NCI-H774 (cell line): ENCODE results near the gene PCSK6.
"Not testable (repeated sequence)": the region's sequence is repeated elsewhere in the genome, so short reads cannot be mapped to it uniquely, and the experiment has no call there.

ENCODE experiments used
- DNase-seq: peaks from one replicate; lab custom pipeline; 2025; lab: John Stamatoyannopoulos, UW

PCSK6 gene

DNA sequence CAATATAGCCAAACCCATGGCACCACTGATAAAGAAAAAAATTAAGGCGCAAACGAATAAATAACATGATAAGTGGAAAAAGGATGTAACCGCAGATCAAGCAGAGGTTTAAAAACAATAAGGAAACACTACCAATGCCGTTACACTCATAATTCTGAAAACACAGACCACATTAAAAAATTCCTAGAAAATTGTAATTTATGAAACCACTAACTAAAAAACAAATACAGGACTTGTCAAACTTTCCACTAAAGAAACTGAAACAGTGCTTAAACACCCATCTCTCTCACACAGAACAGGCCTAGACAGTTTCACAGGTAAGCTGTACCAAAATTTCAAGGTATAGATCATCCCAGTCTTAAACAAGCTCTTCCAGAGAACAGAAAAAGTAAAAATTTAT lies 28.4 kb downstream of the PCSK6 start:
- DNase-seq: no peak

DNA sequence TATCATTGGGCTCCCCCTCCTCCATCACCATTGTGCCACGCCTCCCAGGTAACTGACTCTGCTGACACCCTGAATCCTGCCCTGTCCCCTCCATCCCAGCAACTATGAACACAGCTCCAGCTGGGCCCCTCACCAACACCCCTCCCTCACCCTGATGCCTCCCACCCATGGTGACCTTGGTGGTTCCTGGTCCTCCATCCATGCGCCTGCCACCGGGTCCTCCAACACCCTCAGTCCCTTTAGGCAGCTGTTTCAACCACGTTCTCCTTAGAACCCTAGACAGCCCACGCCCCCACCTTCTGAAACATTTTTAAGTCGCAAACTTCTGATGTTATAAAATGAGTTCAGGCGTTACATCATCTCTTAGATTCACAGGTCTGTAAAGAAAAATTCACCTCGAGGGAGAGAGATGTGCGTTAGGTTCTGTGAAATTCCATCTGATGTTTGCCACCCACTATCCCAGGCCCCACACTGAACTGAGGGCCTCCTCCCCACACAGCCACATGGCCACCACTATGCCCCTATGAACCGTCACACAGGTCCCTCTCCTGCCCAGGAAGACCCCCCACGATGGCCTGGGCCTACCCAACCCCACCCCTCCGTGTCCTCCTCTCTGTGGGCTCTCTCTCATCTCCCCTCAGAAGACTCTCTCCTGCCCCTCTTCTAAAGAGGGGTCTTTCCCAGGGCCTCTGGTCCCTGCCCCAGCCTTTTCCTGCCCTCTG lies 29.8 kb downstream of the PCSK6 start:
- DNase-seq: no peak

DNA sequence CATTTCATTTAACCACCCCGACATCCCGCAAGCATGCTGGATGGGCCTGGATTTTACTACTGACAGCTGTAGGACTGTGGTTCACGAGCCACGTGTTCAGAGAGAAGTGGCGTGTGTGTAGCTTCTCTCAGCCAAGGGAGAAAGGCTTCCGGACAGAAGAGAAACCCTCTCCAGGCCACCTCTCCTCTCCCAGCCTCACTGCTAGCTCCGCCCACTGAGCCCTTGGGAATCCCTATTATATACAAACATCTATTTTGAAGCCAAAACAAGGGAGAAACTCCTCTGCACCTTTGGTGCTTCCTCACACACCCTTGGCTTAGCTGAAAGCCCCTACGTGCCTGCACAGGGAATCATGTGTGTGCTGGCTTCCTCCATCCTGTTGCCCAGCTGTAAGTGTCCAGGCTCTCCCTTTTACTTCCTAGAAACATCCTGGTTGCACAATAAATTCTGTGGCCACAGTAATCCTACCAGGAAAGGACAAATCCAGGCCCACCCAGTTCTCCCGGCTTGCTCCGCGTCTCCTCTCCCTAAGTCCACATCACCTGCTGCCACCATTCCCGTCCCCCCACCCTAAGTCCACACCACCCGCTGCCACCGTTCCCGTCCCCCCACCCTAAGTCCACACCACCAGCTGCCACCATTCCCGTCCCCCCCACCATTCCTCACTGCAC lies 30.5 kb downstream of the PCSK6 start:
- DNase-seq: no peak

DNA sequence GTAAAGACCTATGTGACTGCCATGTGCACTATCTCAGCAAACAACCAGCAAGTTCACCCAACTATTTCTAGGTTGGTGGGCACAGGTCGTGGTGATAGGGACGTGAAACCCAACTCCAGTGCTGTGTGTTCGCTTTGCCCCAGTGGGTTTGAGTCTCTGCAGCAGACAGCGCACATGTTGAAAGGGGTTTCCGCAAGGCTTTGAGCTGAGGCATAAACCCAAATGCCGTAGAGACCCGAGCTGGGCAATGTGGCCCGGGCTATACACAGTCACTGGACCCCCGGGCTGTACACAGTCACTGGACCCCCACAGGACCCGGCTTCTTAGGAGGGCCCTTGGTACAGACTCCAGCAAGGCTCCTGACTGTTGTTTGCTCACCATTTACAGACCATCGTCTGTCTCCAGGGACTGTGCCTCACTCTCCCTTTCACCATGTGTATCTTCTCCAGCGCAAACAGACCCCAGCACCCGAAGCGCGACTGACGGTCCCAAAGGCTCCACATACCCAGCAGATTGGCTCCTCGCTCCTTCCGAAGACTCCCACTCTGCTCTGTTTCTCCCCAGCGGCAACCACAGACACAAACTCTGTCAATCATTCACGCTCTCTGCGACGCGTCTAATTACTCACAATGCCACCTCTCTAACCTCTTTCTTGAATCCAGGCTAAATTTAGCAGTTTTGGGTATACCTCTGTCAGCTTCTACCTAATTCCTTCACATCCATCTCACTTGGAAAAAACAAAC lies 31.2 kb downstream of the PCSK6 start:
- DNase-seq: no peak

DNA sequence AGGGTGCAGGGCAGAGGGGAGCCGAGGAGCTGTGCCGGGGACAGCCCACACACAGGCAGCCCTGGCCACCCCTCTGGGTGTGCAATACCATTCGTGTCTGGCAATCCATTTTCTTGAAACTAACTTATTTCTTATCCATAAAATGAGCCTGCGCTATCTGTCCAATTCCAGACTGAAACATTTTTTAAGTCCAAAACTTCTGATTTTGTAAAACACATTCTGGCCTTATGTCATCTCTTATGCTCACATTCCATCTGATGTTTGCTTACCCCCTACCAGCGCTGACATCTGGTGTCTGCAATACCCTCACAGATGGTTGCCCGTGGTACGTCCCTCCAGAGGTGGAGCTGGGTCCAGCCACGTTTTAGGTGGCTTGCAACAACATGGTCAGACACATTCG lies 31.8 kb downstream of the PCSK6 start:
- DNase-seq: no peak

DNA sequence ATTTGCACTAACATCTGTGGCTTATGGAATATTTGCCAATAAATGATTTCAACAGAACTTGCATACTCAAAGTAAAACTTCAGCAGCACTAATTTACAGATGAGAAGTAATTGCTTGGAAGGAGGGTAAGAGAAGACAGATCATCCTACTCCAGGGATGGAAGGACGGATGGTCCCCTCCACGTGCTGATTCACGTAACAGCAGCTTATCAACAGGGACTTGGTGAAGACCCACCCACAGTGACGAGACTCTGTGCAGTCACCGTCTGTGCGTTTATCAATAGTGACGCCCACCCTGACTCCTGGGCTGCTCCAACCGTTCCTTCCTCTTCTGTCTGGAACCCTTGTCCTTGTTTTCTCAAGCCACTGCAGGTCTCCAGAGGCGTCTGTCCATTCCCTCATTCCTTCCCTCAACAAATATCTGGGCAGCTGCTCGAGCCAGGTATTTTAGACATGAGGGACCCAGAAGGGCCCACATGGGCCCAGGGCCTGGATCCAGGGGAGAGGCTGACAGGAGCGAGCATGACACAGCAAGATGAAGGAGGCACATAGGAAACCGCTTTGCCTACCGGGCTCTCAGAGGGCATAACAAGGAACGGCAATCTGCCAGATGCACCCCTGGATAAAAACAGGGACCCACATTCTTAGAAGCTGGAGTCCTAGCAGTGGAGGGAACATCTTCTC lies 33.3 kb downstream of the PCSK6 start:
- no peak for DNase-seq

DNA sequence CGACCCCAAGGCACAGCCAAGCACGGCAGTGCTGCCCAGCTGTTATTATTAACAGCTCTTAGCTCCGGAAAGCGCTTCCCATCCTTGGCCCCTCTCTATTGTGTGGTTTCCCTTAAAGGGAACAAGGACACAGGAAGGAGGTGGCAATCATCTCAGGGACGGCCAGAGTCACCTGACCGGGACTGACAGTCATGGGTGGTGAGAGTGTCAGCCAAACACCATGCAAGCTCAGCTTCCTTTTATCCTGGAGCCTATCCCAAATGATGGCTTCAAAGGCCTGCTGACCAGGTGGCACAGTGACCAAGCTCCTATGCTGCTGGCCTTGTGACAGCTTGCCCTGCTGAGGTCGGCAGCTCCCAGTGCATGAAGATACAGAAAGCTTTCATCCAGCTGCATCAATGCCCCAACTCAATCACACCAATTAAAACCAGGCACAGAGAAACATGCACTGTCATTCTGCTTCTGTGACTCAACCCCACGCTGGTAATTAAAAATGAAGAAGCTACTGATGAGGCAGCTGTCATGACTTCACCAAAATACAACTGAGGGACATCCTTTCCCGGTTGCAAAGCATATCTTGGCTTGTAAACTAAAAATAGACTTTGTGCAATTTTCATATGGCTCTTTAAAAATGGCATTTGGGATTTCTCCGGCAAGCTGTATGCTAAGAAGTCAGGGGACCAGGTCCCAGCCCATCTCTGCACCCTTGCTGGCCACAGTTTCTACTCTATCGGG lies 34.0 kb downstream of the PCSK6 start:
- no peak for DNase-seq

DNA sequence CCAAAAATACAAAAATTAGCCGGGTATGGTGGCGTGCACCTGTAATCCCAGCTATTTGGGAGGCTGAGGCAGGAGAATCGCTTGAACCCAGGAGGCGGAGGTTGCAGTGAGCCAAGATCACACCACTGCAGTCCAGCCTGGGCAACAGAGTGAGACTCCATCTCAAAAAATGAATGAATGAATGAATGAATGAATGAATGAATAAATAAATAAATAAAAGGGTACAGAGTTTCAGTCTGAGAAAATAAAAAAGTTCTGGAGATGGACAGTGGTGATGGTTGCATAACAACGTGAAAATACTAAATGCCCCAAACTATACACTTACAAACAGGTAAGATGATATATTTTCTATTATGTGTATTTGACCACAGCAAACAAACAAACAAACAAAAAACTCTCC lies 34.7 kb downstream of the PCSK6 start:
- DNase-seq: not testable (repeated sequence)

DNA sequence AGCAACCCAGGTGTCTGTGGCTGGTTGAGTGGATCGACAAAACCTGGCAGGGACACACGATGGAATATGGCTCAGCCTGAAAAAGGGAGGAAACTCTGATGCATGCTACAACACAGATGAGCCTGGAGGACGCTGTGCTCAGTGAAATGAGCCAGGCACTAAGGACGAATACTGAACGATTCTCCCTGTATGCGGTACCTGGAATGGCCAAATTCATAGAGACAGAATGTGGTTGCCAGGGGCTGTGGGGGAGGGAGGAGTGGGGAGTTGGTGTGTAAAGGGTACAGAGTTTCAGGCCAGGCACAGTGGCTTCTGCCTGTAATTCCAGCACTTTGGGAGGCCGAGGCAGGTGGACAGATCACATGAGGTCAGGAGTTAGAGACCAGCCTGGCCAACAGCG lies 35.1 kb downstream of the PCSK6 start:
- no peak for DNase-seq

DNA sequence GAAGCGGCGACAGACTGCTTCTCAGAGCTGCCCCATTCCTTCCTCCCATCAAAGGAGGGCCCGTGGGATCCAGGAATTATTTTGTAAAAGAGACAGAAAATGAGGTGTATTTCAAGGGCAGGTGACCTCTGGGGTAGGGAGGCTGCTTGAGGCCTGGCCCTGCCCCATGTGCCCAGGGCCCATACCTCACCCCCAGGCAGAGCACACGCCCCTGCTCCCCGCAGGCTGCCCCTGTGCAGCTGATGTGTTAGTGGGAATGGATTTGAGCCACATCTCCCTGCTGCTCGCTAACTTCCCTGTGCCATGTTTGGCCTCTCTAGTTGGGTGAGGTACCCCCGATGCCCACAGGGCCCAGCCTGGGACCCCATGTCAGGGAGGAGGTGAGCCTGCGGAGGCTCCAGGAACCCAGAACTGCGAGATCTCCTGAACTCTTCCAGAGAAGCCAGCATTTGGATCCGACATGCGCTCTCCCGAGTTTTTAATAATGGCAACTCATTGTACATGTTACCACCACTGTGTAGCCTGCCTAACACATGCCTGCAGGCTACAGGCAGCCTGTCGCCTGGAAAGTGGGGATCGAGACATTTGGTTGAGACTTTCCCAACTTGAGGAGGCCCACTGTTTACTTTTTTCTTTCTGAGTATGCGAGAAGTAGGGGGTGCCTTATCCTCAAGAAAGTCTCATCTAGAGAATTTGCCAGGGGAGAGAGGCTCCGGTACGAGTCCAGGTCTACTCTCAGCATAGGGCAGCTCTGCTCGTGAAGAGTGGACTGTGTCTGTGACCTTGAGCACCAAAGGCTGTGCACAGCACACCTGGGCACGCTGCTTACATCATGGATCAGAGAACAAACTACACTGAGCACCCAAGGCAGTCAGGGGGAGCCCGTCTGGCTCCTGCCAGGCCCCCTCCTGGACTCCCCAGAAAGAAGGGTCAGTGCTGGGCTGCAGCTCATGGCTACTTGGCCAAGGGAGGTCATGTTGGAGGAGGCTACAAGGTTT lies 36.1 kb downstream of the PCSK6 start:
- DNase-seq: no peak

DNA sequence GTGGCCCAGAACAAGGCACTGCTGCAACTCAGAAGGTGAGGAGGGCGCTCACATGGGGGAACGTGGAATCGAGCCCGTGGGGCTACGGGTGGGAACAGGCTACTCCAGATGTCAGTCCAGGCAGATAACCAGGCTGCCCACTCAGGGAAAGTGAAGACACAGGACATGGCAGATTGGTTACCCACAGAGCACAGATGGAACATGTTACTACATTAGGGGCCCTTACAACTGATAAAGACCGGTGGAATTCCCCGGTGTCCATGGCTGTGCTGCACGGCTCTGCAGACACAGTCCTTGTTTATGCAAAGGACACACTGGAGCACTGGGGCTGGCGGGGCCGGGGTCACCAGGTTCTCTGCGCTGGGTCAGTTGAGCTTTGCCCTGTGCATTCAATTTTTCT lies 36.9 kb downstream of the PCSK6 start:
- no peak for DNase-seq

DNA sequence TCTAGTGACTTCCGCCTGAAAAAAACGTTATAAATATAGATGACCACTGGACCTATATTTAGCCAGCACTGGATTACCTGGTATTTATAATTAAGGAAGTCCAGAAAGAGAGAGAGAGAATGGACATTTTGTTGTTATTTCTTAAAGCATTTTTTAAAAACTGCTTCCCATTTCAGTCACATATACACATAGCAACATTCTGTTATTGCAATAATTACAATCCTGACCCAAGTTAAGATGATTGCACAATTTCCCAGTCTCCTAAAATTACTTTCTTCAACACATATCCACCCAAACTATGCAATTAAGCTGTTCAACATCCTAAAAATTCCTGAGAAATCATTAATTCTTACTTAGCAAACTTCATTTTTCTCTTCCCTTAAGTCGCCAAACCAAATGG lies 37.7 kb downstream of the PCSK6 start:
- no peak for DNase-seq

DNA sequence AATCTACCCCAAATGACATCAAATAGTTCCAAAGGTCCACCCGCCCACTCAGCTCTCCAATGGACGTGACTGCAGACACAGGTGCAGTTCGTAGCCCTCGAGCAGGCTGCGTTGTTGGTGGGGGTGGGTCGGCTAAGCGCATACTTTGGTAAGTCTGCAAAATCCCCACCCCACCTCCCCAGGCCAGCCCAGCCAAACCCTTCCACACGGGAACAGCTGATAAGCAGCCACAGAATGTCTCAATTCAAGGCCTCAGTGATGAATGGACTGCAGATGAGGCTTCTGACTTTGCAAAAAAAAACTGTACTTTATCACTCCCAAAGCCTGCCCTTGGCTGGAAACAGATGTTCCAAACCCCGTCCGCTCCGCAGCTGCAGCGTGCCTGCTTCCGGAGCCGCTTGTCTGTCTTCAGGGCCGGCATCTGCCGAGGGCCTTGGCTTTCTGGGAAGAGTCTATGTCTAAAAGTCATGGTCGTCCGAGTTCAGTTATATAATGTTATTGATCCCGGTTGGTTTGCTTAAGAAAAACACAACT lies 38.2 kb downstream of the PCSK6 start:
- DNase-seq: no peak

DNA sequence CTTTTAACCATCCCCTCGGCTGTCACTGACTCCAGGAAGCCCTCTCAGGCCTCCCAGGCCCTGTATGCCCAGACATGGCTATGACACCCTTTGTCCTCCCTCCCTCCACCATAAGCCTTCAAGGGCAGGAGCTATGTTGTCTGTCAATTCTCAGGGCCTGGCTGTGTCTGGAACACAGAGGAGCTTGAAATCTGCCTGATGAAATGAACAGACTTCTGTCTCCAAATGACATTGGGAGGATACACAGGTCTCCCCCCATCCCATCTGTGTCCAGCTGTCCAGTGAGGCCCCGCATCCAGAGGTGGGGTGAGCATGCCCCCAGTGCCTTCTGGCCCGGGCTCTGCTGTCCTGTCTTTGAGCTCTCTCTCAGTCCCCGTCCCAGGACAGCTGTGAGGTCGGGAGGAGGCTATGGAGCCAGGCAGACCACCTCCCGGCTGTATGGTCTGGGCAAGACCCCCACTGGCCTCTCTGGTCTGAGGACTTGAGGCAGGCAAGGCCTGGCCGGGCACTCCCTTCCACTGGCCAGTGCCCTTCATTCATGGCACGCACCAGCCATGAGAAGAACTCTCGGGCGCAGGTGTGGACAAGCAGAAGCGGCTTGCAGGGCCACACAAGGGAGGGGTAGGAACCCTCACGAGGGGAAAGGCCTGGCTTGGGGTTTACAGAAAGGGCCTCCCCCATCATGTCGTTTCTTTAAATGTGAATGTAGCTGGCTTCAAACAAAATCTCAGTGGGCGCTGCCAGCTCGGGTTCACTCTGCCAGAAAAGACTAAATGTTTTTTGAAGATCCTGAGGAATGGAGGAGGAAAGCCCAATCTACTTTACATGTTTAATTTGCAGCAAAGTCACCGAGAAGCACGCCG lies 38.9 kb downstream of the PCSK6 start:
- no peak for DNase-seq

DNA sequence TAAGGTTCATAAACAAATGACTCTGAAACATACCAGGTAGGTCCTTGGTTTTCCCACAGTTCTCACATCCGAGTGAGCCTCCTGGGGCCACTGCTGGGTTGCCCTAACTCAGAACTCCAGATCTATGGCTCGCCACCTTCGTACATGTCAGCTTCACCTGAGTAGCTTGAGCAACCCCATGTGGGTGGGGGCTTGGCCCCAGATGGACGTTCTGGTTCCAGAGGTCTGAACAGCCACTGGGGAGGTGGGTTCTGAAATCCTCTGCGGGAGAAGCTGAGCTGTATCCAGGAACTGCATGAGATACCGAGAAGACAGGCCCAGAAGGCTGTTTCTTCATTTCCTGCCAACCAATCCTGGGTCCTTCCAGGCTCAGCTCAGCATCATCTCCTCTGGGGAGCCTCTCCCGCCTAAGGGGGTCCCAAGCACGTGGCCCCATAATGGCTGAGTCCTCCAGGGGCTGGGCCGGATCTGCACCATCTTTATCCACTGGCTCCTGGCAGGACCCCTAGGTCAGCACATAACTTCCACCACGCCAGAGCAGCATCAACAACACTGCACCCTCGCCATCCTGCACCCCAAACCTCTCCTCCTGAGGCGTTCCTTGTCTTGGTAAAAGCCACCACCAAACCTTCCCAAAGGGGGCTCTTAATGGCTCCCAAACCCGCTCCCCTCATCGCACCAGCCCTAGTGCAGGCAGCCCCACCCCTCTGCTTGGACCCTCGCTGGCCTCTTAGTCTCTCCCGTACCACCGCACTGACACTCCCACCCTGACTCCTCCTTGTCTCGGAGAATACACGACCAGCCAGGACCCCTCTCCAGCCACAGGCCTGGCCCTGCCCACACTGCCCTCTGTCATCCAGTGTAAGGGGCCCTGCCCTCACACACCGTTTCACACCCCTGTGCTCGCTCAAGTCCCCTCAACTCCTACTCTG lies 39.8 kb downstream of the PCSK6 start:
- no peak for DNase-seq

DNA sequence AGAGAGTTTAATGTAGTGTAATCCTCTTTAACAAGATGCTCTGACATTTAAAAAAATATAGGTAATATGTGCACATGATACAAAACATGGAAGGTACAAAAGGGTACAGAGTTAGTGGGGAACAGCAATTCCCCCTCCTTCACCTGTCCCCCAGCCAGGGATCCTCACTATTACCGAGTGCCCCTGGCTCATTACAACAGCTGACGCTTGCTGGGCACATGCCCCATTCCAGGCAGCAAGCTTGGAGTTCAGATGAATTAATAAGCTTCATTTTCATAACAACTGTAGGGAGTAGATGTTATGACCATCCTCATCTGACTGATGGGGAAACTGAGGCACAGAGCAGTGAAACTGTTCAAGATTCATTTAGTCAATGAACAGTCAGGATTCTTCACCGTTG lies 41.2 kb downstream of the PCSK6 start:
- DNase-seq: no peak

DNA sequence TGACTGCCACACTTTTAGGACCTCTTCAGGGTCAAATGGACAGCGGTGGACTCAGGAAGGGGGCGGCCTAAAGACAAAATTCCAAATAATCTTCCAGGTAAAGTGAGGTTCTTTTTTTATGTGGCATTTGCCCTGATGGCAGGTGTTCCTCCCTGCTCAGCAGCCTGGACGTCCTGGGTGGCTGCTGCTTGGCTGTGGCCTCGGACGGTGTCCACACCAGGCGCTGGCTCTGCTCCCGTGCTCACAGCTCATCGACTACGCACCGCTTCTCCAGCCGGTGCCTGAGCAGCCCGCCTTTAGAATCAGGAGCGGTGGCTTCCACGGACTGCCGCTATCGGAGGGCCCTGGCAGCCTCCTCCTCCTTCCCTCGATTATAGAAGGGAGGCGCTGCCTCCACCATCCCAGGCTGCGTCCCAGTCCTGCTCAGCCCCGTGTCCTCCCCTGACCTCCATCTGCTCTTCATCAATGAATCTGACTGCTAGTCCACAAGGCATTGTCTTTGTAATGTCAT lies 41.9 kb downstream of the PCSK6 start:
- DNase-seq: no peak

DNA sequence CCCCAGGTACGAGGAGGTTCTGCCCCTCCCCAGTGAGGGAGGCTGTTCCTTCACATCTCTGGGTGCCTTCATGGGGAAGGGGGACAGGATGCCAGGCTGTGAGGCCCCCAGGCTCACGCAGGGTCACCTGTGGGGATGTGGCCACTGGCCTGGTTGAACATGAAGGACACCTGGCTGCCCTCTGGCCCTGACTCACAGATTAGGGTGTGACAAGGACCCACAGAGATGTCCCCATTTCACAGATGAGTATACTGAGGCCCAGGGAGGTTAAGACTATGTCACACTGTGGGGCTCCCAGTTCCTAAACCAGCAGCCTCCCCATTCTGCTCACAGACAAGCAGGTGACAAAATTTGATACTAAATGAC lies 42.4 kb downstream of the PCSK6 start:
- DNase-seq: no peak
